Measurements from ENCODE around the gene TGM1.
A peak's percentile ranks its signal among the peaks of the same experiment; 100 is the strongest.

The TGM1 gene

GRCh38 chr14:24299255-24300191 lies 36.5 kb upstream of the TGM1 start, which contains the start of the genes DHRS1 and NOP9:
Gene DHRS1, minus strand, starts transcription at chr14:24299780. Its CDS starts 674 bp downstream, at chr14:24299106.
Gene NOP9, plus strand, starts transcription at chr14:24299850. Its CDS starts 105 bp downstream, at chr14:24299955.
- H3K4me3 ChIP-seq (ENCODE audit: control insufficient read depth, low read depth, low read length): peak within 1 kb of the TSS; percentile 70
- DNase-seq (ENCODE audit: low read depth): peak; percentile 18
- TF ChIP-seq, protein P1, sequence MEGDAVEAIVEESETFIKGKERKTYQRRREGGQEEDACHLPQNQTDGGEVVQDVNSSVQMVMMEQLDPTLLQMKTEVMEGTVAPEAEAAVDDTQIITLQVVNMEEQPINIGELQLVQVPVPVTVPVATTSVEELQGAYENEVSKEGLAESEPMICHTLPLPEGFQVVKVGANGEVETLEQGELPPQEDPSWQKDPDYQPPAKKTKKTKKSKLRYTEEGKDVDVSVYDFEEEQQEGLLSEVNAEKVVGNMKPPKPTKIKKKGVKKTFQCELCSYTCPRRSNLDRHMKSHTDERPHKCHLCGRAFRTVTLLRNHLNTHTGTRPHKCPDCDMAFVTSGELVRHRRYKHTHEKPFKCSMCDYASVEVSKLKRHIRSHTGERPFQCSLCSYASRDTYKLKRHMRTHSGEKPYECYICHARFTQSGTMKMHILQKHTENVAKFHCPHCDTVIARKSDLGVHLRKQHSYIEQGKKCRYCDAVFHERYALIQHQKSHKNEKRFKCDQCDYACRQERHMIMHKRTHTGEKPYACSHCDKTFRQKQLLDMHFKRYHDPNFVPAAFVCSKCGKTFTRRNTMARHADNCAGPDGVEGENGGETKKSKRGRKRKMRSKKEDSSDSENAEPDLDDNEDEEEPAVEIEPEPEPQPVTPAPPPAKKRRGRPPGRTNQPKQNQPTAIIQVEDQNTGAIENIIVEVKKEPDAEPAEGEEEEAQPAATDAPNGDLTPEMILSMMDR (IDR thresholded peaks at IDR 0.05; ENCODE audit: control insufficient read depth, insufficient read depth, low read depth, low read length, missing control alignments): no peak

DNA sequence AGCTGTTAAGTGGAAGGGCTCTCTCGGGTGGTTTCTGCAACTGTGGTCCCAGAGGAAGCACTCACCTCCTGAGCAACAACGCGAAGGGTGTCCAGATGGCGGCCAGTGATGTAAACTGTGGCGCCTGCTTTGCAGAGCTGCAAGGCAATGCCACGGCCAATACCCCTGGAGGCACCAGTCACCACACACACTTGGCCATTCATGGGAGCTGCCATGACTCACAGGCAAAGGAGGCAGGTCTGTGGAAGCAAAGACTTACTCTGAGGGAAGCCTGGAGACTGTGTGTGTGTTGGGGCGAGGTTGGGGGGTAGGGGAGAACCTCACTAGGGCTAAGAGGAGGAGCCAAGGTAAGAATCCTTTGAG lies 35.9 kb upstream of the TGM1 start:
- H3K4me3 ChIP-seq (ENCODE audit: control insufficient read depth, low read depth, low read length): peak overlapping the region; percentile 70
- TF ChIP-seq, protein P1 (IDR thresholded peaks at IDR 0.05; ENCODE audit: control insufficient read depth, insufficient read depth, low read depth, low read length, missing control alignments): peak; percentile 5
- peak; percentile 13 for DNase-seq (ENCODE audit: low read depth)

GRCh38 chr14:24297190-24297964 lies 34.4 kb upstream of the TGM1 start:
- TF ChIP-seq, protein P1 (IDR thresholded peaks at IDR 0.05; ENCODE audit: control insufficient read depth, insufficient read depth, low read depth, low read length, missing control alignments): peak; percentile 44
- no peak overlapping the region for H3K4me3 ChIP-seq (ENCODE audit: control insufficient read depth, low read depth, low read length)
- DNase-seq (ENCODE audit: low read depth): no peak

DNA sequence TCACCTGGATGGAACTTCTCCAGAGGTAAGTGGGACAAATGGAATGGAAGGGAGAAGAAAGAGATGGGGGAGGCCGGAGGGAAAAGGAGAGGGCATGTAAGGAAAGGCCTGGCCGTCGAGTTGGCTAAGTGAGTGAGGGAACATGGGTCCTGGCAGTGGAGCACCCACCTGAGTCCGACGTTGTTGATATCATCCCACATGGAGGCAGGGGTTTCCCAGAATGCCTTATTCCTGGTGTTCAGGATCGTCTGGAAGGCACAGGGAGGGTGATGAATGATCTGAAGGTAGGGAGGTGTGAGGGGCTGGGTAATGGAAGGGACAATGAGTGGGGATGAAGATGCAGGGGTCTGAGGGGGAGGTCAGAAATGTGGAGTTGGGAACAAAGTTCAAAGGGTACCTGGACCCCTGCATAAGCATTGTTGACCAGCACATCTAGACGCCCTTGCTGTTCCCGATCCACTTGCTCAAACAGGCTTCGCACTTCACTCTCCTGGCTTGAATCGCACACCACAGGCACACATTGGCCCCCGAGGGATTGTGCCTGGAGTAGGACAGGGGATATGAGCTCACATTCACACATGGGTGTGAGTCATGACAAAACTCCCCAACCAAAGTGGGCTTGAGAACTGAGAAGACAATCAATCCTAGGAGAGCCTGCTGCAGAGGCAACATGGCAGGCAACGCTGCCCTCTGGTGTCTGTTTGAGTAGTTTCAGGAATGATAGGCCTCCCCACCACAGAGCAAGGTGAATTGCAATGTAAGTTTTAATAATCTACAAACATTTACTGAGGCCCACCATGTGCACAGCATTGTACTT lies 33.6 kb upstream of the TGM1 start:
- peak; percentile 67 for DNase-seq (ENCODE audit: low read depth)
- H3K4me3 ChIP-seq (ENCODE audit: control insufficient read depth, low read depth, low read length): no peak overlapping the region
- TF ChIP-seq, protein P1 (IDR thresholded peaks at IDR 0.05; ENCODE audit: control insufficient read depth, insufficient read depth, low read depth, low read length, missing control alignments): peak; percentile 83

GRCh38 chr14:24293525-24293924 lies 30.5 kb upstream of the TGM1 start:
- no peak overlapping the region for H3K4me3 ChIP-seq (ENCODE audit: control insufficient read depth, low read depth, low read length)
- no peak for DNase-seq (ENCODE audit: low read depth)
- TF ChIP-seq, protein P1 (IDR thresholded peaks at IDR 0.05; ENCODE audit: control insufficient read depth, insufficient read depth, low read depth, low read length, missing control alignments): no peak

Measured in AG09309 (cell line).